ENCODE data around the gene B3GALNT2. TPM values are rescaled to one million over a fixed set of nuclear protein-coding genes. Genes with fewer than 3 reads are reported as not detected.

B3GALNT2 gene
- total RNA-seq, 6 donors from 2014 or later = 11.0 to 27.3 (median 22.1) TPM

- no peak for TF ChIP-seq EP300 (IDR thresholded peaks at IDR 0.05)
- no peak for TF ChIP-seq POLR2A (IDR thresholded peaks at IDR 0.05)
- no peak for ATAC-seq (ENCODE audit: low FRiP score in 2 of 2)
- H3K9me3 ChIP-seq = no peaks in the 10 kb centered on the region
These were observed 76.8 kb downstream of the B3GALNT2 start for GRCh38 chr1:235427447-235427846.

GRCh38 chr1:235426680-235427079, 77.6 kb downstream of the B3GALNT2 start:
- no peak for TF ChIP-seq POLR2A (IDR thresholded peaks at IDR 0.05)
- no peak for TF ChIP-seq EP300 (IDR thresholded peaks at IDR 0.05)
- no peak for TF ChIP-seq CTCF (IDR thresholded peaks at IDR 0.05)
- TF ChIP-seq POLR2AphosphoS5 (IDR thresholded peaks at IDR 0.05) = no peak
- WGBS, 2 donors = 96% methylated on average over 13 of the region's 13 CpGs
- Histone ChIP-seq H3K27me3 (no peaks in the 10 kb centered on the region), H3K36me3 (peaks cover 0 to 3% (median 1%) of the 10 kb centered on the region in 4 donors), H3K9me3 (no peaks in the 10 kb centered on the region), H3K27ac (no peak overlapping the region), H3K4me1 (no peaks in the 10 kb centered on the region), H3K4me3 (no peak overlapping the region)
- DNase-seq (no peak), ATAC-seq (ENCODE audit: low FRiP score in 2 of 2) (no peak)

More at GRCh38 chr1:235427447-235427846, 76.8 kb downstream of the B3GALNT2 start:
- Histone ChIP-seq H3K36me3 (peaks cover 0 to 10% (median 2%) of the 10 kb centered on the region in 4 donors), H3K27me3 (no peaks in the 10 kb centered on the region), H3K4me3 (no peak overlapping the region), H3K27ac (no peak overlapping the region), H3K4me1 (no peaks in the 10 kb centered on the region)
- WGBS, 2 donors = 84 to 87% methylated on average over 4 of the region's 4 CpGs
- DNase-seq = no peak

- no peak for TF ChIP-seq POLR2AphosphoS5 (IDR thresholded peaks at IDR 0.05)
- no peak for TF ChIP-seq POLR2A (IDR thresholded peaks at IDR 0.05)
- no peak for TF ChIP-seq EP300 (IDR thresholded peaks at IDR 0.05)
- no peak for TF ChIP-seq CTCF (IDR thresholded peaks at IDR 0.05)
- Histone ChIP-seq H3K36me3 (peaks cover 0 to 3% (median 0%) of the 10 kb centered on the region in 4 donors), H3K9me3 (no peaks in the 10 kb centered on the region), H3K4me3 (no peak overlapping the region), H3K27me3 (no peaks in the 10 kb centered on the region), H3K27ac (no peak overlapping the region), H3K4me1 (no peaks in the 10 kb centered on the region)
- WGBS, 2 donors = 98 to 100% methylated on average over 4 of the region's 4 CpGs
- ATAC-seq (ENCODE audit: low FRiP score in 2 of 2) (no peak), DNase-seq (no peak)
These were observed 78.1 kb downstream of the B3GALNT2 start for GRCh38 chr1:235426143-235426542.

- WGBS, 2 donors = 93 to 96% methylated on average over 9 of the region's 9 CpGs
- no peak overlapping the region for H3K4me3 ChIP-seq
- H3K27me3 ChIP-seq = no peaks in the 10 kb centered on the region
- H3K36me3 ChIP-seq = peaks cover 0 to 3% (median 0%) of the 10 kb centered on the region in 4 donors
- no peak overlapping the region for H3K27ac ChIP-seq
- no peaks in the 10 kb centered on the region for H3K4me1 ChIP-seq
- no peak for ATAC-seq (ENCODE audit: low FRiP score in 2 of 2)
- no peak for DNase-seq
- no peak for TF ChIP-seq POLR2AphosphoS5 (IDR thresholded peaks at IDR 0.05)
- TF ChIP-seq EP300 (IDR thresholded peaks at IDR 0.05) = no peak
- no peak for TF ChIP-seq CTCF (IDR thresholded peaks at IDR 0.05)
- TF ChIP-seq POLR2A (IDR thresholded peaks at IDR 0.05) = no peak
- no peaks in the 10 kb centered on the region for H3K9me3 ChIP-seq
These were observed 78.9 kb downstream of the B3GALNT2 start for GRCh38 chr1:235425357-235425756.

- Histone ChIP-seq H3K9me3 (no peaks in the 10 kb centered on the region), H3K27me3 (no peaks in the 10 kb centered on the region), H3K4me3 (no peak overlapping the region), H3K36me3 (peaks cover 0 to 3% (median 0%) of the 10 kb centered on the region in 4 donors), H3K4me1 (no peaks in the 10 kb centered on the region), H3K27ac (no peak overlapping the region)
- 75 to 81% methylated on average over 8 of the region's 8 CpGs for WGBS, 2 donors
- DNase-seq = no peak
- no peak for ATAC-seq (ENCODE audit: low FRiP score in 2 of 2)
- no peak for TF ChIP-seq EP300 (IDR thresholded peaks at IDR 0.05)
- no peak for TF ChIP-seq CTCF (IDR thresholded peaks at IDR 0.05)
- TF ChIP-seq POLR2A (IDR thresholded peaks at IDR 0.05) = no peak
- no peak for TF ChIP-seq POLR2AphosphoS5 (IDR thresholded peaks at IDR 0.05)
These were observed 80.2 kb downstream of the B3GALNT2 start for GRCh38 chr1:235424092-235424491.

Data from upper lobe of left lung (tissue), 6 donors.